ENCODE data around the gene WDR11. TPM values are rescaled to one million over a fixed set of nuclear protein-coding genes. Genes with fewer than 3 reads are reported as not detected.

WDR11 gene
- total and polyA plus RNA-seq, 9 of the 15 experiments (the other 6 are each of a cell fraction or from before 2014, with no cell fraction given), result 12.4 to 50.7 (median 23.6) TPM

DNA sequence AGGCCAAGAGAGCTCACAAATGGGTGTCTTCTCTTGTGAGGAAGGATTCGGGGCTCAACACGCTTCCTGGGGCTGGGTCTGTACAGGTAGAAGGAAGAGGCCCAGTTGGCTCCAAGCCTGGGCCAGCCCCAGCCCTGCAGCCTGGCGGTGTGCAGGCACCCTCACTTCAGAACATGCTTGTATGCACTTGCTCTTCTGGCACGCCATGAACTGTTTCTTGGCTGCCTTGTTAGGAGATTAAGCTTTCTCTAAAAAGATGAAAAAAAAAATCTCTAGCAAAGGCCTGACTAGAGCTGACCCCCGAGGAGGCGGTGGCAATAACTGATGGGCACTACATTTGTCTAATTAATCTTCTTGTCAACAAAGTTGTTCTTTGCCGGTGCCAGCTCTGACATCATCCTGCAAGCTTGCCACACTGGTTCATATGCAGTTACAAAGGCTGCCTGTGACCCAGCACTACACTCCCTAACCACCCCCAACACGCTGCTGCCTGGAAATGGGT, 94.7 kb downstream of the WDR11 start:
- peaks cover 2 to 24% of the 10 kb centered on the region in 2 experiments; a peak in 3 of 5 replicates for H3K27me3 ChIP-seq (ENCODE audit: control insufficient read depth in 2 of 2, insufficient read depth in 2 of 2, low read length in 2 of 2)
- H3K4me3 ChIP-seq, result no peak overlapping the region
- no peak overlapping the region for H3K27ac ChIP-seq (ENCODE audit: extremely low read depth, low read depth, low read length)
- no peak overlapping the region for H3K9ac ChIP-seq (ENCODE audit: insufficient read depth in 1 of 2, low read depth in 2 of 2, low read length in 2 of 2)
- no TSS peak for BruUV-seq (replicated peaks)
- H3K4me2 ChIP-seq (ENCODE audit: insufficient read depth, low read length), result no peak overlapping the region
- in situ Hi-C loops (cut with MboI), result loop anchor here (10.0 to 25.0 kb wide), 2 partner anchors 789 to 966 kb away; no protein-coding TSS in a partner anchor
- CTCF ChIA-PET (ENCODE audit: low intra/inter-chr PET ratio), result no interaction called here
- H3K36me3 ChIP-seq (ENCODE audit: control insufficient read depth, insufficient read depth, low read length), result no peaks in the 10 kb centered on the region
- no peak for DNase-seq (ENCODE audit: extremely low read depth in 1 of 4, low spot score in 3 of 4)
- 0% methylated on average over 6 of the region's 8 CpGs for WGBS (ENCODE audit: insufficient coverage, low coverage, missing lambda C conversion rate)
- POLR2A ChIA-PET, result interaction anchor here (0.7 kb wide), 1 partner anchor 71 kb away, joined by 3 read pairs; no protein-coding TSS in a partner anchor
- no peaks in the 10 kb centered on the region for H3K9me3 ChIP-seq (replicated peaks; ENCODE audit: control insufficient read depth, insufficient read depth, low read depth, low read length)
- no peak for FAIRE-seq
- H3K79me2 ChIP-seq (ENCODE audit: control insufficient read depth, insufficient read depth, low read length), result no peaks in the 10 kb centered on the region
- no peak overlapping the region for H2AFZ ChIP-seq (ENCODE audit: low read depth, low read length)
- ATAC-seq, result no peak
- no peaks in the 10 kb centered on the region for H3K9me1 ChIP-seq (ENCODE audit: control insufficient read depth, insufficient read depth, low read length)
- H4K20me1 ChIP-seq (replicated peaks; ENCODE audit: control insufficient read depth, insufficient read depth, low read length), result no peaks in the 10 kb centered on the region
- intact Hi-C loops (cut with micrococcal nuclease), result loop anchor here (10.0 kb wide), 2 partner anchors 659 to 789 kb away; no protein-coding TSS in a partner anchor
- H3K4me1 ChIP-seq (replicated peaks in 1 of 2; ENCODE audit: control insufficient read depth in 2 of 2, insufficient read depth in 2 of 2, low read length in 2 of 2), result peaks cover 0 to 8% of the 10 kb centered on the region in 2 experiments; a peak in 2 of 5 replicates
- TF ChIP-seq, protein P1, sequence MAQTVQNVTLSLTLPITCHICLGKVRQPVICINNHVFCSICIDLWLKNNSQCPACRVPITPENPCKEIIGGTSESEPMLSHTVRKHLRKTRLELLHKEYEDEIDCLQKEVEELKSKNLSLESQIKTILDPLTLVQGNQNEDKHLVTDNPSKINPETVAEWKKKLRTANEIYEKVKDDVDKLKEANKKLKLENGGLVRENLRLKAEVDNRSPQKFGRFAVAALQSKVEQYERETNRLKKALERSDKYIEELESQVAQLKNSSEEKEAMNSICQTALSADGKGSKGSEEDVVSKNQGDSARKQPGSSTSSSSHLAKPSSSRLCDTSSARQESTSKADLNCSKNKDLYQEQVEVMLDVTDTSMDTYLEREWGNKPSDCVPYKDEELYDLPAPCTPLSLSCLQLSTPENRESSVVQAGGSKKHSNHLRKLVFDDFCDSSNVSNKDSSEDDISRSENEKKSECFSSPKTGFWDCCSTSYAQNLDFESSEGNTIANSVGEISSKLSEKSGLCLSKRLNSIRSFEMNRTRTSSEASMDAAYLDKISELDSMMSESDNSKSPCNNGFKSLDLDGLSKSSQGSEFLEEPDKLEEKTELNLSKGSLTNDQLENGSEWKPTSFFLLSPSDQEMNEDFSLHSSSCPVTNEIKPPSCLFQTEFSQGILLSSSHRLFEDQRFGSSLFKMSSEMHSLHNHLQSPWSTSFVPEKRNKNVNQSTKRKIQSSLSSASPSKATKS (CRISPR knock-in tag; IDR thresholded peaks at IDR 0.05), result no peak
- TF ChIP-seq TEAD1 (CRISPR knock-in tag; IDR thresholded peaks at IDR 0.05), result no peak
- TF ChIP-seq ZNF347 (CRISPR knock-in tag; IDR thresholded peaks at IDR 0.05; ENCODE audit: low read depth), result no peak
- no peak for TF ChIP-seq ARID3B (CRISPR knock-in tag; IDR thresholded peaks at IDR 0.05; ENCODE audit: borderline replicate concordance)
- no peak for TF ChIP-seq KDM2B (CRISPR knock-in tag; IDR thresholded peaks at IDR 0.05)
- no peak for TF ChIP-seq POLR2H (tag; IDR thresholded peaks at IDR 0.05; ENCODE audit: low read depth)
- no peak for TF ChIP-seq BCLAF1 (IDR thresholded peaks at IDR 0.05; ENCODE audit: borderline replicate concordance in 1 of 2, control insufficient read depth in 1 of 2, low read depth in 2 of 2, low read length in 1 of 2)
- TF ChIP-seq, protein P2, sequence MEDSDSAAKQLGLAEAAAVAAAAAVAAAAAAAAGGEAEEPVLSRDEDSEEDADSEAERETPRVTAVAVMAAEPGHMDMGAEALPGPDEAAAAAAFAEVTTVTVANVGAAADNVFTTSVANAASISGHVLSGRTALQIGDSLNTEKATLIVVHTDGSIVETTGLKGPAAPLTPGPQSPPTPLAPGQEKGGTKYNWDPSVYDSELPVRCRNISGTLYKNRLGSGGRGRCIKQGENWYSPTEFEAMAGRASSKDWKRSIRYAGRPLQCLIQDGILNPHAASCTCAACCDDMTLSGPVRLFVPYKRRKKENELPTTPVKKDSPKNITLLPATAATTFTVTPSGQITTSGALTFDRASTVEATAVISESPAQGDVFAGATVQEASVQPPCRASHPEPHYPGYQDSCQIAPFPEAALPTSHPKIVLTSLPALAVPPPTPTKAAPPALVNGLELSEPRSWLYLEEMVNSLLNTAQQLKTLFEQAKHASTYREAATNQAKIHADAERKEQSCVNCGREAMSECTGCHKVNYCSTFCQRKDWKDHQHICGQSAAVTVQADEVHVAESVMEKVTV (CRISPR knock-in tag; IDR thresholded peaks at IDR 0.05), result no peak

Measured in K562 (cell line).